HG03159 (cell line): ENCODE data around the gene CENPP.

Experiments used
- ATAC-seq: cut with Tn5 transposase; IDR thresholded peaks from one replicate; pipeline ENCODE4 v1.9.1; 2021; ENCODE audit warnings: mild to moderate bottlenecking, moderate library complexity; ENCODE audit not compliant: unreplicated experiment

The CENPP gene

DNA sequence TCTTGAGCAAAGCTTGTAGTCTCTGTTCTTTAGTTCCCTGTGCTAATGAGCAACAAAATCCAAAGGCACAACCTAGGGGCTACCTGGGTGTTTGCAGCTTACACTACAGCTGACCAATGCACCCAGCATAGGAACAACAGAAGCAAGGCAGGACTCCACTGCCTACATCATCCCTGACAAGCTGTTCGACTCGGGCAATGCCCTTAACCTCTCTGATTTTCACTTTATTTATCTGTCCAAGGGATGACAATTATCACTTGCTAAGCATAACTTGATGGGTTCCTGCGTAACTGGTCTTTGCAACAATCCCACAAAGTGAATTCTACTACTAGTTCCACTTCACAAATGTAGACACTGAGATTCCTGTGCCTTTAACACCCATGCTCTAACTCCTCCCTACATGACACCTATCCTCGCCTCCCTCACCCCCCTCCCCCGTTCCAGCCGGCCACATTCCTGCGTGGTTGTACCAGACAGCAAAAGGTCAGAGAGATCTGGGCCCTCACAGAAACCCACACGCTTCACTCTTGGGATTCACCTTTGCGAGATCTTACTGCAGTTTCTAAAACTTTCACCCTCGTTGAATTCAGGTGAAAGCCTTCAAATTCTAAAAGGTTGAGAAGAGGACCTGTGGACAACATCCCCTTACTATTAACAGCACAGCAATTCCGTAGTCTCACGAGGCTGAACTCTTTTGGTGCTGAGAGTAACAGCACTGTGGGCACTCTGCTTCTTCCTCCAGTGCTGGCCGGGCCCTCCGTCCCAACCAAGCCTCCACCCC, 343.2 kb downstream of the CENPP start:
- no peak for ATAC-seq

DNA sequence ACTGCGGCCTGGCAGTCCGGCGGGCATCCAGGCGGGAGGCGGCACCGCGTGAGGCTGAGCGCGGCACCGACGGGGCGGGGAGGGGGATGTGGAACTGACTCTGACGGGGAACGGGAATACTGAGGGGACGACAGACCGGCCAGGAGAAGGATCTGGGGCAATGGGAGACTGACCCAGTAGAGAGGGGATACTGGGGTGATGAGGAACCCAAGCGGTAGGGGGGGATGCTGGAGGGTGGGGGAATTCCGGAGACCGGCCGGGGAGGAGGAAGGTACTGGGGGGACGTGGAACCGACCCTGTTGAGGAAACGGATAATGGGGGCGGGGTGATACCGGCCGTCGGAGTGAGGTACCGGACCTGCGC, 343.8 kb downstream of the CENPP start:
- peak; percentile 7 for ATAC-seq
